Neural progenitor cell (in vitro differentiated cells): ENCODE measurements around the gene ID4. TPM values are rescaled to one million over a fixed set of nuclear protein-coding genes. Genes with fewer than 3 reads are reported as not detected.

Experiments used
- DNase-seq: peaks from one replicate; pipeline ENCODE4 v3.0.0-alpha.2; 2016; ENCODE audit warnings: low spot score
- H2AFZ ChIP-seq: fragments of 200-600 bp; sonication (generic); replicated peaks from 2 replicates; pipeline ENCODE4 v1.6.1; 2016; ENCODE audit warnings: antibody characterized with exemption
- H3F3A ChIP-seq: fragments of 200-600 bp; sonication (generic); 2 replicates; pipeline ENCODE4 v1.6.1; 2016; ENCODE audit warnings: antibody characterized with exemption, low read depth
- H3K27ac ChIP-seq: fragments of 200-600 bp; sonication (generic); 2 replicates; pipeline ENCODE4 v1.5.1; 2016; ENCODE audit warnings: mild to moderate bottlenecking
- H3K27me3 ChIP-seq: fragments of 200-600 bp; sonication (generic); 2 replicates; pipeline ENCODE4 v1.6.1; 2016; ENCODE audit warnings: mild to moderate bottlenecking, moderate library complexity
- H3K36me3 ChIP-seq: fragments of 200-600 bp; sonication (generic); 2 replicates; pipeline ENCODE4 v1.5.1; 2016
- H3K4me1 ChIP-seq: fragments of 200-600 bp; sonication (generic); 2 replicates; pipeline ENCODE4 v1.6.1; 2016; ENCODE audit warnings: mixed run types
- H3K4me2 ChIP-seq: fragments of 200-600 bp; sonication (generic); 2 replicates; pipeline ENCODE4 v1.6.1; 2016
- H3K4me3 ChIP-seq: fragments of 200-600 bp; sonication (generic); 2 replicates; pipeline ENCODE4 v1.5.1; 2016
- H3K79me2 ChIP-seq: fragments of 200-600 bp; sonication (generic); 2 replicates; pipeline ENCODE4 v1.6.1; 2016; ENCODE audit warnings: low read depth
- H3K9ac ChIP-seq: fragments of 200-600 bp; sonication (generic); 2 replicates; pipeline ENCODE4 v1.6.1; 2016
- H3K9me3 ChIP-seq: fragments of 200-600 bp; sonication (generic); 2 replicates; pipeline ENCODE4 v1.5.1; 2016; ENCODE audit warnings: low read depth
- H4K20me1 ChIP-seq: fragments of 200-600 bp; sonication (generic); 2 replicates; pipeline ENCODE4 v1.6.1; 2016; ENCODE audit warnings: low read depth
- H3K27ac Mint-ChIP-seq: 3 replicates; pipeline ENCODE4 v1.8.0; 2021; ENCODE audit warnings: mixed read lengths
- H3K27me3 Mint-ChIP-seq: 2 replicates; pipeline ENCODE4 v1.8.0; 2022; ENCODE audit warnings: low read depth, mild to moderate bottlenecking, inconsistent platforms, moderate library complexity, mixed read lengths; ENCODE audit not compliant: insufficient read depth
- H3K36me3 Mint-ChIP-seq: 3 replicates; pipeline ENCODE4 v1.8.0; 2021; ENCODE audit warnings: mixed read lengths
- H3K4me1 Mint-ChIP-seq: 3 replicates; pipeline ENCODE4 v1.8.0; 2021; ENCODE audit warnings: mixed read lengths
- H3K4me3 Mint-ChIP-seq: 3 replicates; pipeline ENCODE4 v1.8.0; 2021; ENCODE audit warnings: mild to moderate bottlenecking, moderate library complexity, mixed read lengths
- H3K9me3 Mint-ChIP-seq: 3 replicates; pipeline ENCODE4 v1.8.0; 2020; ENCODE audit warnings: mixed read lengths
- EZH2 ChIP-seq: fragments of 200-600 bp; sonication (generic); IDR thresholded peaks from 2 replicates; pipeline ENCODE4 v1.6.1; 2017; ENCODE audit warnings: antibody characterized with exemption, mild to moderate bottlenecking, moderate library complexity
- EZH2phosphoT487 ChIP-seq: fragments of 200-600 bp; sonication (generic); IDR thresholded peaks from 2 replicates; pipeline ENCODE4 v1.6.1; 2017; ENCODE audit warnings: antibody characterized with exemption
- total RNA-seq: library from RNA; depleted of rRNA; stranded (reverse); fragments of >200 nt; gene quantifications from 2 replicates; pipeline ENCODE4 v1.2.3, GENCODE V29; 2015; ENCODE audit warnings: low replicate concordance
- TF ChIP-seq, protein P1 (sequence below): fragments of 200-600 bp; sonication (generic); IDR thresholded peaks from 2 replicates; pipeline ENCODE4 v1.5.1; 2017; ENCODE audit warnings: antibody characterized with exemption, mild to moderate bottlenecking

The ID4 gene
- total RNA-seq, 1 donor from 2014 or later: 29.2 TPM

DNA sequence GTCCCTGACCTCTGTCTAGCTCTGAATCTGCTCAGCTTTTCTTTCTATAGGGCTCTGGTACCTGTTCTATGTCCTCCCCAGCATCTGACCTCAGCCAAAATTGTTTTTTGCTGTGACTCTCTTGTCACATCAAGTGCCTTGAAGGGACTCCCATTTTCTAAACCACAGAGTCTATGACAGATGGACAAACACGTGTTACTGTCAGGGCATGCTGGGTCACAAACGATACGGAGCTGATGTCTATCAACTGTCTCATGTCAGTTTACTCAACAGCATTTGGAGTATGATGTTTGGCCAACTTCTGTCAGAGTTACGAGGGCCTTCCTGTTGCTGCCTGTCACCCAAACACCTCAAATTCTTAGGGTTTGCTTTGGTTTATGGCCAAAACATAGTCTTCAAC is 20.5 kb downstream of the ID4 start:
- Histone ChIP-seq H3K4me3 (no peak overlapping the region), H3F3A (no peaks in the 10 kb centered on the region), H3K27ac (no peak overlapping the region), H3K9me3 (no peaks in the 10 kb centered on the region), H3K27me3 (no peaks in the 10 kb centered on the region), H4K20me1 (no peaks in the 10 kb centered on the region), H3K79me2 (no peaks in the 10 kb centered on the region), H3K4me1 (no peaks in the 10 kb centered on the region), H3K4me2 (no peak overlapping the region), H3K36me3 (no peaks in the 10 kb centered on the region), H3K9ac (no peak overlapping the region), H2AFZ (no peak overlapping the region)
- DNase-seq: no peak
- no peak overlapping the region for H3K27ac Mint-ChIP-seq
- H3K36me3 Mint-ChIP-seq: peaks cover 2% of the 10 kb centered on the region
- TF ChIP-seq, protein P1, sequence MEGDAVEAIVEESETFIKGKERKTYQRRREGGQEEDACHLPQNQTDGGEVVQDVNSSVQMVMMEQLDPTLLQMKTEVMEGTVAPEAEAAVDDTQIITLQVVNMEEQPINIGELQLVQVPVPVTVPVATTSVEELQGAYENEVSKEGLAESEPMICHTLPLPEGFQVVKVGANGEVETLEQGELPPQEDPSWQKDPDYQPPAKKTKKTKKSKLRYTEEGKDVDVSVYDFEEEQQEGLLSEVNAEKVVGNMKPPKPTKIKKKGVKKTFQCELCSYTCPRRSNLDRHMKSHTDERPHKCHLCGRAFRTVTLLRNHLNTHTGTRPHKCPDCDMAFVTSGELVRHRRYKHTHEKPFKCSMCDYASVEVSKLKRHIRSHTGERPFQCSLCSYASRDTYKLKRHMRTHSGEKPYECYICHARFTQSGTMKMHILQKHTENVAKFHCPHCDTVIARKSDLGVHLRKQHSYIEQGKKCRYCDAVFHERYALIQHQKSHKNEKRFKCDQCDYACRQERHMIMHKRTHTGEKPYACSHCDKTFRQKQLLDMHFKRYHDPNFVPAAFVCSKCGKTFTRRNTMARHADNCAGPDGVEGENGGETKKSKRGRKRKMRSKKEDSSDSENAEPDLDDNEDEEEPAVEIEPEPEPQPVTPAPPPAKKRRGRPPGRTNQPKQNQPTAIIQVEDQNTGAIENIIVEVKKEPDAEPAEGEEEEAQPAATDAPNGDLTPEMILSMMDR: no peak
- TF ChIP-seq EZH2 (no peak), EZH2phosphoT487 (no peak)
- H3K9me3 Mint-ChIP-seq: no peaks in the 10 kb centered on the region
- no peak overlapping the region for H3K4me3 Mint-ChIP-seq
- H3K27me3 Mint-ChIP-seq: peaks cover 4% of the 10 kb centered on the region
- peaks cover 6% of the 10 kb centered on the region for H3K4me1 Mint-ChIP-seq

DNA sequence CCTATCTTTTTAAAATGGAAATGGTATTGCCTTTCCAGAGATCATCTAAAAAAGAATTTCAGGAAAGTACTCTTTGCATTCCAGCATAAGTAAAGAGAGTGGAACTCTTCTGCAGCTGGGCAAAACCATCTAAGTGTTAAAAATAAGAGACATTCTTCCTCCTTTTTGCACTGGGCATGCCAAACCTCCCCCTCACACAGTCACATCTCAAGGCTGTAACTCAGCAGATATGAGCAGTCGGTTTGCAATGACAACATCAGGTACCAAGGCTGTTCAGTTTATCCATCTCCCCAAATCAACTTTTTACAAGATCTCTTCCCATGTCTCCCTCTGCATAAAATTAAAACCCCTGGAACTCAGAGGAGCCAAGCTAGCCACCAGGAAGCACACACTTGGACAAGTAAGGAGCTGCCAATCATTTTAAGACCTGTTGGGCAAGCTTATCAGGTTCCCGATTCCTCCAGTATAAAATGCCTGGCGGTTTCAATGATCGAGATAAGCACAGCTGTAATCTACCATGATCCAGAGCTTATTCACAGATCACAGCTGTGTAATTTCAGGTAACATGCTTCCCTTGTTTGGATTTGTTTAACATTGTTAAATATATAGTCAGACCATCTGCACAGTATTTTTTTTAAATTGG is 23.2 kb downstream of the ID4 start:
- Mint-ChIP-seq H3K27me3 (peaks cover 4% of the 10 kb centered on the region), H3K27ac (no peak overlapping the region), H3K4me3 (no peak overlapping the region), H3K9me3 (no peaks in the 10 kb centered on the region), H3K4me1 (peaks cover 6% of the 10 kb centered on the region), H3K36me3 (no peaks in the 10 kb centered on the region)
- Histone ChIP-seq H3K79me2 (no peaks in the 10 kb centered on the region), H4K20me1 (no peaks in the 10 kb centered on the region), H3K4me2 (no peak overlapping the region), H3K27me3 (no peaks in the 10 kb centered on the region), H3K9ac (no peak overlapping the region), H2AFZ (no peak overlapping the region), H3K27ac (no peak overlapping the region), H3F3A (no peaks in the 10 kb centered on the region), H3K9me3 (no peaks in the 10 kb centered on the region), H3K4me3 (no peak overlapping the region), H3K4me1 (no peaks in the 10 kb centered on the region), H3K36me3 (no peaks in the 10 kb centered on the region)
- DNase-seq: no peak
- TF ChIP-seq EZH2: no peak
- no peak for TF ChIP-seq EZH2phosphoT487
- TF ChIP-seq, protein P1: no peak

DNA sequence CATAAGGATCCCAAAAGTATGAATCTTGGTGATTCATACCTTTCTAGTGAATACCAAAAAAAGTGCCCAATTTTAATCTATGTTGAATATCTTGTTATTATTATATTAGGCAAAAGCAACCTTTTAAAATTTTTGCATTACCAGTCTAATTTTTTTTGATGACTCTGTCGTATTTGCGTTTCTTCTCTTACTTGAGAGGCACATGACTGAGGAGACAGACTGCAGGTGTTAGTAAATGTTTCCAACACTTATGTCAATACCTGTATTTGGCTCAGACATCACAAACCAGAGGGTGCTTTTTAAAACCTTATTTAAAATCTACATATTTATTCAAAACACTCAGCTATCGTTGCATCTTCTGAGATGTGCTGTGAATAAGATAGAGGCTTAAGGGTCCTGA is 27.1 kb downstream of the ID4 start:
- Mint-ChIP-seq H3K9me3 (no peaks in the 10 kb centered on the region), H3K36me3 (no peaks in the 10 kb centered on the region), H3K4me1 (peaks cover 6% of the 10 kb centered on the region), H3K27ac (no peak overlapping the region), H3K27me3 (peaks cover 2% of the 10 kb centered on the region), H3K4me3 (no peak overlapping the region)
- H3K27me3 ChIP-seq: no peaks in the 10 kb centered on the region
- H3K4me1 ChIP-seq: no peaks in the 10 kb centered on the region
- no peaks in the 10 kb centered on the region for H3K36me3 ChIP-seq
- no peak for DNase-seq
- H3K9me3 ChIP-seq: no peaks in the 10 kb centered on the region
- H3F3A ChIP-seq: no peaks in the 10 kb centered on the region
- H3K27ac ChIP-seq: no peak overlapping the region
- no peak overlapping the region for H3K9ac ChIP-seq
- H4K20me1 ChIP-seq: no peaks in the 10 kb centered on the region
- H3K4me3 ChIP-seq: no peak overlapping the region
- H2AFZ ChIP-seq: no peak overlapping the region
- no peak overlapping the region for H3K4me2 ChIP-seq
- TF ChIP-seq EZH2 (no peak), EZH2phosphoT487 (no peak)
- TF ChIP-seq, protein P1: no peak
- no peaks in the 10 kb centered on the region for H3K79me2 ChIP-seq
